Ishikawa (cell line): ENCODE data around the gene LZTS3.

ENCODE experiments used
- CEBPB ChIP-seq: IDR thresholded peaks from 2 replicates; pipeline ENCODE4 v1.6.1; 2012
- EGR1 ChIP-seq: IDR thresholded peaks from 2 replicates; pipeline ENCODE4 v1.6.1; 2012
- EP300 ChIP-seq: IDR thresholded peaks from 2 replicates; pipeline ENCODE4 v1.6.1; 2012; ENCODE audit warnings: borderline replicate concordance
- RAD21 ChIP-seq: IDR thresholded peaks from 2 replicates; pipeline ENCODE4 v1.6.1; 2012; ENCODE audit warnings: low read depth
- TAF1 ChIP-seq: IDR thresholded peaks from 2 replicates; pipeline ENCODE4 v1.6.1; 2012; ENCODE audit warnings: low read depth, mild to moderate bottlenecking
- YY1 ChIP-seq: IDR thresholded peaks from 2 replicates; pipeline ENCODE4 v1.6.1; 2012; ENCODE audit warnings: low read depth

DNA sequence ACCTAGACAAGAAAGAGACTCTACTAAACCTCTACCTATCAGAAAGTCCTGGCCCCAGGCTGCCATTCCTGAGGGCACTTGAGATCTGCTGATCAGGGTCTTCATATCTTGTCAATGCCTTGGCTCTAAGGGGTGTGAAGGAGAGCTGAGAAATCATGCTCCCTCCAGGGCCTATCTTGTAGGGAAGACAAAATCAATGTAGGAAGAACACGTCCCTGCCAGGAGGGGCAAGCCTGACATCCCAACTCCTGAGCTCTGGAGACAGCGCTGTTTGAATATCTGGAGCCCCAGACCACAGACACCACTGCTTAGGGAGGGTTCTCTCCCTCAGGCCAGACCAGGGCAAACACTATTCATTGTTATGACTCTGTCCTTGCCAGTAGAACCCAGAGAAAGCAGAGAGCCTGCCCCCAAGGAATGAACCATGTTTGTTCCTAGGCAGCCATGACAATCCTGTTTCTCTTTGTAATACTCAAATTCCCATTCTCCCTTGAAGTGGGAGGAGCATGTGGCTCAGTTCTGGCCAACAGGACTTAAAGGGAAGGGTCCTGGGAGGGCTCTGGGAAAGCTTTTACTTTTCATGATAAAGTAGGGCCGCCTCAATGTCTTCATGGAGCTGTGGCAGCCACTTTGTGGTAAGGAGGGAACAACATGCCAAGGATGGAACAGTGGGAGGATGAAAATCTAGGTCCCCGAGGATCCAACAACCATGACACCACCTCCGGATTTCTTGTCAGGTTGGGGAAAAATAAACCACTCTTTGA, 11.9 kb downstream of the LZTS3 start:
- no peak for TF ChIP-seq TAF1
- TF ChIP-seq YY1: no peak
- no peak for TF ChIP-seq EGR1
- no peak for TF ChIP-seq RAD21
- TF ChIP-seq EP300: no peak
- no peak for TF ChIP-seq CEBPB
